ENCODE results near the gene CD84.
"Not testable (repeated sequence)": the region's sequence is repeated elsewhere in the genome, so short reads cannot be mapped to it uniquely, and the experiment has no call there.

CD84 gene

GRCh38 chr1:160539990-160540858 is 39.1 kb downstream of the CD84 start:
- peak; percentile 97 for DNase-seq

DNA sequence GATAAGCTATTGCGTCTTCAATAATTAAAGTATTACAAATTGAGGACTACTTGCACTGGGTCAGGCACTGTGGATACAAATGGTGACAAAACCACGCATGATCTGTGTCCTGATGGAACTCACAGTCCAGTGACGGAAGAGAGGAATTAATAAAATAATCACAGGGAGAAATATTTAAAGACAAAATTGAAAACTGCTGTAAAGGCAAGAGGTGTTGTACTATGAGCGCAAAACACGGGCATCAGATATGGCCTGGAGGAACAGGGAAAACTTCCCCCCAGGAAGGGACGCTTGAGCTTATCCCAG is 39.7 kb downstream of the CD84 start:
- no peak for DNase-seq

DNA sequence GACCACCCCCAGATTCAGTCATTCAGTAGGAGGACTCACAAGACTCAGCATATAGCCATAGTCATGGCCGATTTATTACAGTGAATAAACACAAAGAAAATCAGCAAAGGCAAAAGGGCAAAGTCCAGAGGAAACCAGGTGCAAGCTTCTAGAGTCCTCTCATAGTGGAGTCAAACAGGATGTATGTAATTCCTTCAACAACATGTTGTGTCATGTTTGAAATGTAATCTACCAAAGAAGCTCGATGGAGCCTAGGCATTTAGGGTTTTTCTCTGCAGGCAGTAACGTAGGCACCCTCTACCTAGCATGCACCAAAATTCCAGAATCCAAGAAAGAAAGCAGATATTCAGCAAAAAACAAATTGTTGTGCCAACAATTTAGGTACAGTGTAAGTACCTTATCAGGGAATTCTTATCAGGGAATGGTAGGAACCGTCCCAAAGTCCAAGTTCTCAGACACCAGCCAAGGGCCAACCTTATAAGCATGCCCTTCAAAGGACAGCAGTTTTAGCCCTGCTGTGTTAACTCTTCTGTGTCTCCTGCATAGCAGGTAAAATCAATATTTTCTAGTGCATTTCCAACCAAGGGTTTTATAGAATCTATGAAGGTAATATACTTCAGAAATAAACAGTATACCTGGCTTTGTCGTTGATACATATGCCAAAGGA is 40.2 kb downstream of the CD84 start:
- DNase-seq, result no peak

GRCh38 chr1:160537714-160538665 is 41.3 kb downstream of the CD84 start:
- DNase-seq, result no peak

- no peak for DNase-seq
These were observed 44.3 kb downstream of the CD84 start for GRCh38 chr1:160534823-160535605.

GRCh38 chr1:160532557-160532813 is 46.8 kb downstream of the CD84 start:
- DNase-seq, result not testable (repeated sequence)

- DNase-seq, result not testable (repeated sequence)
These were observed 47.3 kb downstream of the CD84 start for GRCh38 chr1:160531809-160532556.

- not testable (repeated sequence) for DNase-seq
These were observed 49.8 kb downstream of the CD84 start for GRCh38 chr1:160529401-160529952.

DNA sequence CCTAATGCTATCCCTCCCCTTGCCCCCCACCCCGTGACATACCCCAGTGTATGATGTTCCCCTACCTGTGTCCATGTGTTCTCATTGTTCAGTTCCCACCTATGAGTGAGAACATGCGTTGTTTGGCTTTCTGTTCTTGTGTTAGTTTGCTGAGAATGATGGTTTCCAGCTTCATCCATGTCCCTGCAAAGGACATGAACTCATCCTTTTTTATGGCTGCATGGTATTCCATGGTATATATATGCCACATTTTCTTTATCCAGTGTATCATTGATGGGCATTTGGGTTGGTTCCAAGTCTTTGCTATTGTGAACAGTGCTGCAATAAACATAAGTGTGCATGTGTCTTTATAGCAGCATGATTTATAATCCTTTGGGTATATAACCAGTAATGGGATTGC is 55.5 kb downstream of the CD84 start:
- not testable (repeated sequence) for DNase-seq

DNA sequence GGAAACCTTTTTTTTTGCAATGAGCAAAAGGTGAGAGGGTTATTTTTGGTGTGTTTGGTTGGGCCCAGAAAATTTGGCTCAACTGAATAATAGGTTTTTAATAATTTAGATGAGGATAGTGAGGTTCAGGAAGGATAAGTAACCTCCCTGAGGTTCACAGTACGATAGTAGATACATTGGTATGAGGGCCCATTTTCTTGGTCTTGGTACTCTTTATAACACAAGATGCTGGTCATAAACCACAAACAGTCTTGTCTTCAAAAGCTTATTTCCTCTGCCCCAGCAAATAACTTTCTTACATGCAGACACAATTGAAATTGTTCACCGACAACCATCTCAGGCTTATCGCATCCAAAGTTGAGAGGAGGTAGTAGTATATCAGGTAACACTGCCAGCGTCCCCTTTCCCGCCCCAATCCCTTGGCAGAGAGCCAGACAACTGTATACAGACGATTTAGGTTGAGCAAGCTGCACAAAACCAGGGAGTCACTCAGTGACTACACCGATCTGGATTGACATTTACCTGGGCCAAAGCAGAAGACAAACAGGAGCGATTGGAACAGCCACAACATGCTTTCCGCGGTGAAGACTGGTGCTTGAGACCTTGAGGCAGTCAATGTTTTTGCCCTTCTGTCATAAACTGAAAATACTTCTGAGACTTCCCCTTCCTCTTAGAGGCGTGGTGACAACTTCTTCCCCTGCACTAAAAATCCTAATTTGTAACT is 56.5 kb downstream of the CD84 start, which contains the start of gene SLAMF6:
Gene SLAMF6, minus strand, starts transcription at position 634 of the 724 bp plus-strand sequence. Its CDS starts 63 bp downstream, at position 571.
- peak; percentile 20 for DNase-seq

- DNase-seq, result no peak
These were observed 57.2 kb downstream of the CD84 start for GRCh38 chr1:160522136-160522535.

- no peak for DNase-seq
These were observed 57.7 kb downstream of the CD84 start for GRCh38 chr1:160521554-160521953.

- no peak for DNase-seq
These were observed 58.3 kb downstream of the CD84 start for GRCh38 chr1:160520999-160521398.

- DNase-seq, result no peak
These were observed 58.7 kb downstream of the CD84 start for GRCh38 chr1:160520582-160520981.

GRCh38 chr1:160519642-160520435 is 59.5 kb downstream of the CD84 start:
- no peak for DNase-seq

DNA sequence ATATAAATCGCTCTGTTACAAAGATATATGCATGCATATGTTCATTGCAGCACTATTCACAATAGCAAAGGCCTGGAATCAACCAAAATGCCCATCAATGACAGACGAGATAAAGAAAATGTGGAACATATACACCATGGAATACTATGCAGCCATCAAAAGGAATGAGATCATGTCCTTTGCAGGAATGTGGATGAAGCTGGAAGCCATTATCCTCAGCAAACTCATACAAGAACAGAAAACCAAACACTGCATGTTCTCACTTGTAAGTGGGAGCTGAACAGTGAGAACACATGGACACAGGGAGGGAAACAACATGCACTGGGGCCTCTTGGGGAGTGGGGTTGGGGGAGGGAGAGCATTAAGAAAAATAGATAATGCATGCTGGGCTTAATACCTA is 61.8 kb downstream of the CD84 start:
- DNase-seq, result not testable (repeated sequence)

DNA sequence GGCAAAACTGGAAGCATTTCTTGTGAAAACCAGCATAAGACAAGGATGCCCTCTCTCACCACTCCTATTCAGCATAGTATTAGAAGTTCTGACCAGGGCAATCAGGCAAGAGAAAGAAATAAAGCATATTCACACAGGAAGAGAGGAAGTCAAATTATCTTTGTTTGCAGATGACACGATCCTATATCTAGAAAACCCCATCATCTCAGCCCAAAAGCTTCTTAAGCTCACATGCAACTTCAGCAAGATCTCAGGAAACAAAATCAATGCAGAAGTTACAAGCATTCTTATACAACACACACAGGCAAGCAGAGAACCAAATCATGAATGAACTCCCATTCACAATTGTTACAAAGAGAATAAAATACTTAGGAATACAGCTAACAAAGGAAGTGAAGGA is 63.4 kb downstream of the CD84 start:
- not testable (repeated sequence) for DNase-seq

- no peak for DNase-seq
These were observed 74.6 kb downstream of the CD84 start for GRCh38 chr1:160504651-160505050.

GRCh38 chr1:160503087-160503486 is 76.2 kb downstream of the CD84 start:
- DNase-seq, result no peak
